Skeletal muscle cell (primary cell): ENCODE results near the gene PDAP1.
A peak's percentile ranks its signal among the peaks of the same experiment; 100 is the strongest.
"Not testable (repeated sequence)": the region's sequence is repeated elsewhere in the genome, so short reads cannot be mapped to it uniquely, and the experiment has no call there.

Experiments
- DNase-seq: peaks from one replicate; pipeline ENCODE4 v3.0.0-alpha.2; 2010; ENCODE audit warnings: low read depth
- H3K4me3 ChIP-seq: 2 replicates; pipeline ENCODE4 v1.5.1; 2011; ENCODE audit warnings: low read depth, mild to moderate bottlenecking, control low read depth, low read length, moderate library complexity

PDAP1 gene

GRCh38 chr7:99428972-99429566, 20.7 kb upstream of the PDAP1 start:
- no peak overlapping the region for H3K4me3 ChIP-seq
- no peak for DNase-seq

DNA sequence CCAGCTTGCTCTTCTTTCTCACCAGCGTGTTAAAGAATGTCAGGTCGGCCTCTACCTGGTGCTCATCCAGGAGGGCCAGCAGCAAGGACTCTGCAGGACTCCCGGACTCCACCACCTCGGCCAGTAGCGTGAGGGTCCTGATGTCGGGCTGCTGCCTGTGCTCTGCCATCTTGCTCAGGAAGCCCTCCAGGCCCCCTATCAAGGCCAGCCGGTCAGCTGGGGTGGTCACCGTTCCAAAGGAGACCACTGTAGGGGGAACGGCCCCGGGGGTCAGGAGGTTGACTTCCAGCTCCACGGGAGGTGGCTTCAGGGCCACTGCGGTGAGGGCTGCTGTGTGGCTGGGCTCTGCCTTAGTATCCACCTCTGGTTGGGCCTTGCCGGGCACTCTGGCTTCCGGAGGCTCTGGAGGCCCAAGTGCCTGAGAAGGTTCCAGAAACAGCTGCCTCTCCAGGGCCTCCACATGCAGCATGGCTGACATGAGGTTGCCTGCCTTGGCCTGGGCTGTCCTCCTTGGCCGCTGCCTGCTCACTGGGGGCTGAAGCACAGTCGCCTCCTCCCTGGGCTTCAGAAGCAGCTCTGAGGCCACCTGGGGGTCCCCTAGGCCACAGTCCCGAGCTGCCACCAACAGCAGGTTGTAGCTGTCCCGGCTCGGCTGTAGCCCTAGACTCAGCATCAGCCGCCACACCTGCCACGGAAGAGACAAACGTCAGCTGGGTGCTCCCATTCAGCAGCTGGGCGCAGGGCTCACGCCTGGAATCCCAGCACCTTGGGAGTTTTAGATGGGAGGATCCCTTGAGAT, 16.7 kb upstream of the PDAP1 start:
- H3K4me3 ChIP-seq: no peak overlapping the region
- DNase-seq: no peak

DNA sequence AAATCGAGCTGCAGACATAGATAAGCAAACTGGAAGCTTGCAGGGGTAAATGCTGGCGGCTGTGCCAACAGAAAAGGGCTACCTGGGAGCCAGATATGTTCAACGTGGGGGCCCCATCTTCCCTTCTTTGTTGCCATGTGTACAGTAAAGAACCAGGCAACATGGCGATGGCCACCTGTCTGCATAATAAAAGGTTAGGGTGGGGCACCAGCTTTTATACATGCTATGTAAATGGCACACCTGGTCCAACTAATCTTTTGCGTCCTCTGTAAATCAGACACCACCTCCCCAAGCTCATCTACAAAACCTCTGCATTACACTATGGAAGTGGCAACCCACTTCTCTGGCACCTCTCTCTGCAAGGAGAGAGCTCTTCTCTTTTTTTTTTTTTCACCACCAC, 14.2 kb upstream of the PDAP1 start:
- H3K4me3 ChIP-seq: no peak overlapping the region
- no peak for DNase-seq

- no peak for DNase-seq
- H3K4me3 ChIP-seq: no peak overlapping the region
Observed at GRCh38 chr7:99422186-99422585, 13.8 kb upstream of the PDAP1 start.

- H3K4me3 ChIP-seq: no peak overlapping the region
- no peak for DNase-seq
Observed at GRCh38 chr7:99420986-99421385, 12.6 kb upstream of the PDAP1 start.

GRCh38 chr7:99420213-99420612, 11.8 kb upstream of the PDAP1 start:
- DNase-seq: no peak
- no peak overlapping the region for H3K4me3 ChIP-seq

DNA sequence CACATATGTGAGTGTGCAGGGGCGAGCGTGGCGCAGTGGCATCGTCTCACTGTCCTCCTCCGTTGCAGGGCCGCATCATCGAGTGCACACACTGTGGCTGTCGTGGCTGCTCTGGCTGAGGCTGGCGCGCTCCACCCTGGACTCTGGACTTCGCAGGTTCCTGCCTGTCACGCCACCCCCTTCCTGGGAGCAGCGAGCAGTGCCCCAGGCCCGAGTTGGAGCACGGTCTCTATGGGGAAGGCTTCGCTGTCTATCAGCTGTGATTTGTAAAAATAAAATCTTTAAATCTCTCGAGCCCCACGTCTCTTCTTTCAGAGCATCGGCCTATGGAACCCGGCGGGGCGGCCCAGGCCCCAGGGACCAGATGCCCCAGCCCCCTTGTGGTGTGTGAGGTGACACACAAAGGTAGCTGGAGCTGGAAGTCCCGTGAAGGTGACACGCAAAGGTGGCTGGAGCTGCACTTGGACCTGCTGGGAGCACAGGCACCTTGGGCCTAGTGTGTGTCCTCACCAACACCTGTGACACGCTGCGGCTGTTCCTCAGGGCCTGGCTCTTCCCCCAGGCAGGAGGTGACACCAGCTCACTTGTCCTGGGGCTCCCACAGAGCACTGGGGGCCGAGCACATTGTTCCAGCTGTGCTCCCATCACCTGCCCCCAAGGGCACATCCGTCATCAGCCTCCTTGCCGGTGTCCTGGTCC, 11.1 kb upstream of the PDAP1 start:
- DNase-seq: no peak
- H3K4me3 ChIP-seq: no peak overlapping the region

- no peak overlapping the region for H3K4me3 ChIP-seq
Observed at GRCh38 chr7:99418260-99418659, 9.9 kb upstream of the PDAP1 start.

DNA sequence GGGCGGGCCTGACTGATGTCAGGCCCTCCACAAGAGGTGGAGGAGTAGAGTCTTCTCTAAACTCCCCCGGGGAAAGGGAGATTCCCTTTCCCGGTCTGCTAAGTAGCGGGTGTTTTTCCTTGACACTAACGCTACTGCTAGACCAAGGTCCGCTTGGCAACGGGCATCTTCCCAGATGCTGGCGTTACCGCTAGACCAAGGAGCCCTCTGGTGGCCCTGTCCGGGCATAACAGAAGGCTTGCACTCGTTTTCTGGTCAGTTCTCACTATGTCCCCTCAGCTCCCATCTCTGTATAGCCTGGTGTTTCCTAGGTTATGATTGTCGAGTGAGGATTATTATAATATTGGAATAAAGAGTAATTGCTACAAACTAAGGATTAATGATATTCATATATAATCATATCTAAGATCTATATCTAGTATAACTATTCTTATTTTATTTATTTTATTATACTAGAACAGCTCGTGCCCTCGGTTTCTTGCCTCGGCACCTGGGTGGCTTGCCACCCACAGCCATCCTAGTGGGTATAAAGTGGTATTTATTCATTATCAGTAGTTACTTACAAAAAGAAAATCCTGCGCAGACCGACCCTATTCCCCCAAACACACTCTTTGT, 7.2 kb upstream of the PDAP1 start:
- not testable (repeated sequence) for H3K4me3 ChIP-seq, DNase-seq

More at GRCh38 chr7:99418260-99418659, 9.9 kb upstream of the PDAP1 start:
- DNase-seq: no peak

- no peak for DNase-seq
- no peak overlapping the region for H3K4me3 ChIP-seq
Observed at GRCh38 chr7:99410635-99411034, 2.2 kb upstream of the PDAP1 start.

DNA sequence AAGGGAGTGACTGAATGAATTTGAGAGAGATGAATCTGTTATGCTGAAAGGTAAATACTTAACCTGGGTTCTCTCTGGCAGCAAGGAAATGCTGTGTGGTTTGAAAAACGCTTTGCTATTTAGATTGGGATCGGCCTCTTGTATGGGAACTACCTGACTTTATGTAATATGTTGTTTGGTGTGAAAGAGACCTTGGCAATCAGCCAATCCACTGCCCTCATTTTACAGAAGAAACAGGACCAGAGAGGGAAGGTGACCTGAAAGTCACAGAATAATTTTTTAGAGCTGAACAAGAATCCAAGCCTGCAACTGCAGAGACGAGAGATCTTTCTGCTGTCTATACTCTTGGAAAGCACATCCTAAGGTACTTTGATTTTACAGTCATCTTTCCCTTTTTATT, 1.4 kb upstream of the PDAP1 start:
- peak overlapping the region; percentile 87 for H3K4me3 ChIP-seq
- DNase-seq: no peak

GRCh38 chr7:99409192-99409572, 785 bp upstream of the PDAP1 start:
- H3K4me3 ChIP-seq: peak overlapping the region; percentile 87
- no peak for DNase-seq

GRCh38 chr7:99407872-99408378, 472 bp downstream of the PDAP1 start:
- peak; percentile 63 for DNase-seq
- peak overlapping the region; percentile 87 for H3K4me3 ChIP-seq

DNA sequence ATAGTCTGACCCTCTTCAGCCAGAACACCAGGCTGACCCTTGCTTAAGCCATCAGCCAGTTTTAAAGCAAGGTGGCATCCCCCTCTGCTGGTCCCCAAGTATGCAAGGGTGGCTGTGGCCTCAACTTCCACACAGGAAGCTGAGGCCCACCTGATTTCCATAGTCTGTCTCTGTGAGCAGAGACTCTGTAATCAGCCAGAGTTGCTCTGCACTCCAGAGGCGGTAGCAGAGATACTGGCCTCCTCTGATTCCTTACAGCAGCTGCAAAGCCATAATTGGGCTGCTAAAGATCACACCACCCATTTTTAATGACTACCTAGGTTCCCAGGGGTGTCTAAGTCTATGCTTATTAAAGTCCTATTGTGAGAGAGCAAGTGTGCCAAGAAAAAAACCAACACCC, 1.8 kb downstream of the PDAP1 start:
- DNase-seq: no peak
- no peak overlapping the region for H3K4me3 ChIP-seq

DNA sequence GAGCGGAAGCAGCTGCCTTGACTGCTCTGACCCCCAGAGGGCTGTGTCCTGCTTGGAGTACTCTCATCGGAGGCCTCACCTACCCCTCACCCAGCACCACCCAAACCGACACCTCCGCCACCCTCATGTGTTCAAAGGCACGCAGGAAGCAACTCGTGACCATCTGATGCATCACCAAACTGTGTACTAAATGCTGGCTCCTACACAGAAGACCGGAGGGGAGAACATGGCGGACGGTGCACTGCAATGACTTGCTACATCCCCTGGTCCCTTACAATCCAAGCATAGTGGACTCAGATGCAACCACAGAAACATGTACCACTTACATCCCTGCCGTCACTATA, 3.4 kb downstream of the PDAP1 start:
- H3K4me3 ChIP-seq: no peak overlapping the region
- no peak for DNase-seq

GRCh38 chr7:99404235-99404976, 4.0 kb downstream of the PDAP1 start:
- DNase-seq: peak; percentile 32
- no peak overlapping the region for H3K4me3 ChIP-seq

DNA sequence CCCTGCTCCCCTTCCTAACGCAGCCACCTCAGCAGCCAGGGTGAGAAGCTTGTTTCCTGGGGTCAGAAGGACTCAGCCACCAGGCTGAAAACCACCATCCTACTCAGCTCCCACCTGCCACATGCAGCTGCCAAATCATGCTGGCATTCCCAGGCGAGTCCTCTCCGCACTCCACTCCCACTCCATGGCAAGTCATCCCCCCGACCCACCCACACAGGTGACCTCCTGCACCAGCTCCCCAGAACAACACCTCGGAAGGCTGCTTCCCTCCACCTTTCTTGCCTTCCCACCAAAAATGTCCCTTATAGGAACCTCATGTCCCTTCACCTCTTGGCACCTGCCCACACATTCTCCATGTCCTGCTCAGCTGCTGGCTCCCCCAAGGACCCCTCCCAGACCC, 4.6 kb downstream of the PDAP1 start:
- DNase-seq: no peak
- no peak overlapping the region for H3K4me3 ChIP-seq

GRCh38 chr7:99402854-99403253, 5.5 kb downstream of the PDAP1 start:
- DNase-seq: no peak
- H3K4me3 ChIP-seq: no peak overlapping the region

GRCh38 chr7:99399597-99399996, 8.8 kb downstream of the PDAP1 start:
- H3K4me3 ChIP-seq: no peak overlapping the region
- no peak for DNase-seq
